NCI-H2196 treated with DMSO at 0.1 percent for 48 hours (cell line): ENCODE results near the gene POC1B.

Source experiments
- DNase-seq: peaks from one replicate; lab custom pipeline; 2025; ENCODE audit not compliant: unreplicated experiment; lab: John Stamatoyannopoulos, UW

The POC1B gene

GRCh38 chr12:89497467-89497866, 28.4 kb downstream of the POC1B start:
- no peak for DNase-seq

GRCh38 chr12:89497005-89497404, 28.8 kb downstream of the POC1B start:
- no peak for DNase-seq

GRCh38 chr12:89494411-89495231, 31.2 kb downstream of the POC1B start:
- no peak for DNase-seq

GRCh38 chr12:89493670-89494302, 32.1 kb downstream of the POC1B start:
- DNase-seq = no peak

- DNase-seq = no peak
Observed at GRCh38 chr12:89492883-89493282, 33.0 kb downstream of the POC1B start.

GRCh38 chr12:89490922-89491321, 34.9 kb downstream of the POC1B start:
- DNase-seq = no peak

GRCh38 chr12:89486264-89486663, 39.6 kb downstream of the POC1B start:
- no peak for DNase-seq

- DNase-seq = no peak
Observed at GRCh38 chr12:89484470-89484869, 41.4 kb downstream of the POC1B start.

GRCh38 chr12:89481213-89481914, 44.5 kb downstream of the POC1B start:
- DNase-seq = no peak

GRCh38 chr12:89479982-89480381, 45.9 kb downstream of the POC1B start:
- no peak for DNase-seq

GRCh38 chr12:89477633-89478279, 48.1 kb downstream of the POC1B start:
- no peak for DNase-seq

- DNase-seq = no peak
Observed at GRCh38 chr12:89476904-89477595, 48.8 kb downstream of the POC1B start.

- DNase-seq = no peak
Observed at GRCh38 chr12:89476232-89476631, 49.6 kb downstream of the POC1B start.

GRCh38 chr12:89475203-89475990, 50.5 kb downstream of the POC1B start:
- no peak for DNase-seq

- no peak for DNase-seq
Observed at GRCh38 chr12:89474615-89475014, 51.2 kb downstream of the POC1B start.

- no peak for DNase-seq
Observed at GRCh38 chr12:89472508-89472907, 53.3 kb downstream of the POC1B start.

GRCh38 chr12:89470741-89471509, 54.9 kb downstream of the POC1B start:
- no peak for DNase-seq

- no peak for DNase-seq
Observed at GRCh38 chr12:89469361-89469760, 56.5 kb downstream of the POC1B start.

GRCh38 chr12:89468648-89469326, 57.1 kb downstream of the POC1B start:
- no peak for DNase-seq
